Lower lobe of right lung (tissue), 2 donors: ENCODE data around the gene IL1RAPL2. TPM values are rescaled to one million over a fixed set of nuclear protein-coding genes. Genes with fewer than 3 reads are reported as not detected.
"Not testable (repeated sequence)": the region's sequence is repeated elsewhere in the genome, so short reads cannot be mapped to it uniquely, and the experiment has no call there.

ENCODE experiments used
- ATAC-seq, 2 donors: fragments of 200-7000 bp; cut with Tn5 transposase; one replicate each; pipeline ENCODE4 v1.9.1; 2020 to 2022; ENCODE audit warnings: mild to moderate bottlenecking in 2 of 2, moderate library complexity in 2 of 2
- DNase-seq: peaks from one replicate; pipeline ENCODE4 v3.0.0-alpha.2; 2020
- H3K27ac ChIP-seq: fragments of 200-600 bp; one replicate; pipeline ENCODE4 v1.8.0; 2022
- H3K27me3 ChIP-seq: fragments of 200-600 bp; one replicate; pipeline ENCODE4 v1.8.0; 2022; ENCODE audit warnings: low read depth
- H3K36me3 ChIP-seq: fragments of 200-600 bp; one replicate; pipeline ENCODE4 v1.8.0; 2022; ENCODE audit warnings: mild to moderate bottlenecking
- H3K4me1 ChIP-seq: fragments of 200-600 bp; one replicate; pipeline ENCODE4 v1.8.0; 2022
- H3K4me3 ChIP-seq: fragments of 200-600 bp; one replicate; pipeline ENCODE4 v1.8.0; 2022; ENCODE audit warnings: mild to moderate bottlenecking
- H3K9me3 ChIP-seq: fragments of 200-600 bp; one replicate; pipeline ENCODE4 v1.8.0; 2022
- CTCF ChIP-seq: fragments of 200-600 bp; IDR thresholded peaks from one replicate; pipeline ENCODE4 v1.8.0; 2022; ENCODE audit warnings: antibody characterized with exemption, mild to moderate bottlenecking
- intact Hi-C: fragments of 100-400 bp; cut with DNase I; formaldehyde crosslinking; loops from one replicate; pipeline ENCODE4 v1.11.0; 2022
- total RNA-seq: library from RNA; stranded (reverse); fragmentation: NEBNext Ultra II Directional; extraction: Animal tissue kit (Norgen Biotek cat#: 25700); gene quantifications from one replicate; pipeline ENCODE4 v1.2.1, GENCODE V29; 2021
- donor health status: DM: no; HTN: yes; CAD: no; lungs with severe emphysema.

Gene IL1RAPL2
- total RNA-seq, 1 donor from 2014 or later: not detected

GRCh38 chrX:104913348-104913747, 347.3 kb downstream of the IL1RAPL2 start:
- DNase-seq (no peak), ATAC-seq (no peak)
- no peak overlapping the region for H3K4me3 ChIP-seq
- no peaks in the 10 kb centered on the region for H3K27me3 ChIP-seq
- no peak overlapping the region for H3K27ac ChIP-seq
- no peaks in the 10 kb centered on the region for H3K36me3 ChIP-seq
- intact Hi-C loops: no loop called here
- TF ChIP-seq CTCF: peak; percentile 19
- no peaks in the 10 kb centered on the region for H3K9me3 ChIP-seq
- no peaks in the 10 kb centered on the region for H3K4me1 ChIP-seq

GRCh38 chrX:104914686-104915085, 348.7 kb downstream of the IL1RAPL2 start:
- H3K27me3 ChIP-seq, H3K36me3 ChIP-seq, H3K9me3 ChIP-seq, intact Hi-C loops, H3K27ac ChIP-seq, DNase-seq, ATAC-seq, H3K4me1 ChIP-seq, H3K4me3 ChIP-seq: not testable (repeated sequence)

- no peak overlapping the region for H3K27ac ChIP-seq
- no peaks in the 10 kb centered on the region for H3K27me3 ChIP-seq
- no peaks in the 10 kb centered on the region for H3K36me3 ChIP-seq
- DNase-seq (no peak), ATAC-seq (no peak)
- H3K4me1 ChIP-seq: no peaks in the 10 kb centered on the region
- H3K9me3 ChIP-seq: no peaks in the 10 kb centered on the region
- no peak for TF ChIP-seq CTCF
- no peak overlapping the region for H3K4me3 ChIP-seq
- intact Hi-C loops: no loop called here
Measured at GRCh38 chrX:104918122-104918521, 352.1 kb downstream of the IL1RAPL2 start.

GRCh38 chrX:104921584-104922205, 355.7 kb downstream of the IL1RAPL2 start:
- no peaks in the 10 kb centered on the region for H3K36me3 ChIP-seq
- ATAC-seq: peak; percentile 25 to 28
- no peaks in the 10 kb centered on the region for H3K9me3 ChIP-seq
- H3K27me3 ChIP-seq: no peaks in the 10 kb centered on the region
- peak; percentile 17 for DNase-seq
- intact Hi-C loops: no loop called here
- no peak overlapping the region for H3K27ac ChIP-seq
- H3K4me1 ChIP-seq: no peaks in the 10 kb centered on the region
- H3K4me3 ChIP-seq: no peak overlapping the region
- TF ChIP-seq CTCF: no peak

GRCh38 chrX:104922206-104922621, 356.2 kb downstream of the IL1RAPL2 start:
- Histone ChIP-seq H3K36me3 (no peaks in the 10 kb centered on the region), H3K9me3 (no peaks in the 10 kb centered on the region), H3K4me1 (no peaks in the 10 kb centered on the region), H3K27ac (no peak overlapping the region), H3K27me3 (no peaks in the 10 kb centered on the region), H3K4me3 (no peak overlapping the region)
- DNase-seq: peak; percentile 60
- intact Hi-C loops: no loop called here
- ATAC-seq: peak; percentile 94 to 96
- peak; percentile 79 for TF ChIP-seq CTCF

GRCh38 chrX:104929324-104929723, 363.3 kb downstream of the IL1RAPL2 start:
- intact Hi-C loops: no loop called here
- H3K27me3 ChIP-seq: no peaks in the 10 kb centered on the region
- no peaks in the 10 kb centered on the region for H3K36me3 ChIP-seq
- ATAC-seq (no peak), DNase-seq (no peak)
- no peaks in the 10 kb centered on the region for H3K4me1 ChIP-seq
- H3K4me3 ChIP-seq: no peak overlapping the region
- H3K9me3 ChIP-seq: no peaks in the 10 kb centered on the region
- TF ChIP-seq CTCF: no peak
- H3K27ac ChIP-seq: no peak overlapping the region
